IPS DF 6.9 (cell line): Measurements from ENCODE around the gene SRPK2.

ENCODE experiments used
- DNase-seq: peaks from one replicate; pipeline ENCODE4 v3.0.0-alpha.2; 2013; ENCODE audit warnings: low read depth, low spot score
- H3K27ac ChIP-seq: one replicate; pipeline ENCODE4 v1.5.1; 2013; ENCODE audit warnings: low read length, control low read depth
- H3K27me3 ChIP-seq: 2 replicates; pipeline ENCODE4 v1.6.1; 2013; ENCODE audit warnings: mild to moderate bottlenecking, low read length; ENCODE audit not compliant: control insufficient read depth, insufficient read depth
- H3K36me3 ChIP-seq: 2 replicates; pipeline ENCODE4 v1.6.1; 2013; ENCODE audit warnings: low read length; ENCODE audit not compliant: control insufficient read depth, insufficient read depth
- H3K4me1 ChIP-seq: 2 replicates; pipeline ENCODE4 v1.6.1; 2013; ENCODE audit warnings: low read length; ENCODE audit not compliant: control insufficient read depth, insufficient read depth
- H3K4me3 ChIP-seq: 2 replicates; pipeline ENCODE4 v1.5.1; 2013; ENCODE audit warnings: mild to moderate bottlenecking, low read length
- H3K9me3 ChIP-seq: 2 replicates; pipeline ENCODE4 v1.6.1; 2013; ENCODE audit warnings: low read length, inconsistent platforms; ENCODE audit not compliant: control insufficient read depth, insufficient read depth
- WGBS: extraction: QIAGEN DNeasy Blood & Tissue Kit; methylation state at CpG from one replicate; pipeline ENCODE4 v1.1.7; 2013; ENCODE audit warnings: mixed read lengths, missing lambda C conversion rate; ENCODE audit not compliant: insufficient read length, insufficient coverage; 5-methylcytosine and 5-hydroxymethylcytosine counted together

SRPK2 gene

GRCh38 chr7:105285118-105285874 lies 103.4 kb downstream of the SRPK2 start:
- Histone ChIP-seq H3K4me1 (no peaks in the 10 kb centered on the region), H3K27ac (no peak overlapping the region), H3K9me3 (no peaks in the 10 kb centered on the region), H3K27me3 (no peaks in the 10 kb centered on the region), H3K36me3 (no peaks in the 10 kb centered on the region), H3K4me3 (no peak overlapping the region)
- DNase-seq, result no peak
- WGBS, result no CpG with 5 or more reads among the region's 12 CpGs

GRCh38 chr7:105284014-105284413 lies 104.7 kb downstream of the SRPK2 start:
- no peaks in the 10 kb centered on the region for H3K36me3 ChIP-seq
- no CpG with 5 or more reads among the region's 6 CpGs for WGBS

GRCh38 chr7:105281966-105282365 lies 106.8 kb downstream of the SRPK2 start:
- H3K4me1 ChIP-seq, result no peaks in the 10 kb centered on the region
- no CpG with 5 or more reads among the region's 2 CpGs for WGBS
- no peak overlapping the region for H3K4me3 ChIP-seq
- no peaks in the 10 kb centered on the region for H3K27me3 ChIP-seq
- no peaks in the 10 kb centered on the region for H3K36me3 ChIP-seq
- no peak for DNase-seq
- H3K27ac ChIP-seq, result no peak overlapping the region
- H3K9me3 ChIP-seq, result no peaks in the 10 kb centered on the region

More at GRCh38 chr7:105284014-105284413, 104.7 kb downstream of the SRPK2 start:
- no peak overlapping the region for H3K4me3 ChIP-seq
- no peak for DNase-seq
- H3K4me1 ChIP-seq, result no peaks in the 10 kb centered on the region
- H3K27ac ChIP-seq, result no peak overlapping the region
- H3K27me3 ChIP-seq, result no peaks in the 10 kb centered on the region
- no peaks in the 10 kb centered on the region for H3K9me3 ChIP-seq

- Histone ChIP-seq H3K27ac (no peak overlapping the region), H3K36me3 (no peaks in the 10 kb centered on the region), H3K4me1 (no peaks in the 10 kb centered on the region), H3K9me3 (no peaks in the 10 kb centered on the region), H3K27me3 (no peaks in the 10 kb centered on the region), H3K4me3 (no peak overlapping the region)
- no CpG with 5 or more reads among the region's 1 CpG for WGBS
- no peak for DNase-seq
Measured at GRCh38 chr7:105279688-105280007, 109.1 kb downstream of the SRPK2 start.

GRCh38 chr7:105278973-105279687 lies 109.6 kb downstream of the SRPK2 start:
- Histone ChIP-seq H3K27me3 (no peaks in the 10 kb centered on the region), H3K27ac (no peak overlapping the region), H3K36me3 (no peaks in the 10 kb centered on the region), H3K4me1 (no peaks in the 10 kb centered on the region), H3K9me3 (no peaks in the 10 kb centered on the region), H3K4me3 (no peak overlapping the region)
- DNase-seq, result no peak
- WGBS, result no CpG with 5 or more reads among the region's 8 CpGs

GRCh38 chr7:105278565-105278964 lies 110.2 kb downstream of the SRPK2 start:
- H3K27me3 ChIP-seq, result no peaks in the 10 kb centered on the region
- no peaks in the 10 kb centered on the region for H3K4me1 ChIP-seq
- DNase-seq, result no peak
- WGBS, result no CpG with 5 or more reads among the region's 5 CpGs
- no peak overlapping the region for H3K4me3 ChIP-seq
- H3K36me3 ChIP-seq, result no peaks in the 10 kb centered on the region
- H3K27ac ChIP-seq, result no peak overlapping the region
- no peaks in the 10 kb centered on the region for H3K9me3 ChIP-seq

GRCh38 chr7:105277341-105277740 lies 111.4 kb downstream of the SRPK2 start:
- H3K4me1 ChIP-seq, result no peaks in the 10 kb centered on the region
- H3K36me3 ChIP-seq, result no peaks in the 10 kb centered on the region
- no peak overlapping the region for H3K4me3 ChIP-seq
- no peaks in the 10 kb centered on the region for H3K9me3 ChIP-seq
- no peaks in the 10 kb centered on the region for H3K27me3 ChIP-seq
- DNase-seq, result no peak
- no peak overlapping the region for H3K27ac ChIP-seq
- no CpG with 5 or more reads among the region's 6 CpGs for WGBS

- Histone ChIP-seq H3K9me3 (no peaks in the 10 kb centered on the region), H3K4me1 (0 out of 2 replicates have a peak, but pooled peaks cover 1% of the 10 kb centered on the region), H3K27me3 (no peaks in the 10 kb centered on the region), H3K27ac (no peak overlapping the region), H3K4me3 (no peak overlapping the region), H3K36me3 (no peaks in the 10 kb centered on the region; the same call in 1 of the 2 replicates)
- no CpG with 5 or more reads among the region's 9 CpGs for WGBS
- no peak for DNase-seq
Measured at GRCh38 chr7:105270117-105270516, 118.6 kb downstream of the SRPK2 start.

- Histone ChIP-seq H3K4me1 (0 out of 2 replicates have a peak, but pooled peaks cover 1% of the 10 kb centered on the region), H3K4me3 (no peak overlapping the region), H3K27me3 (no peaks in the 10 kb centered on the region), H3K27ac (no peak overlapping the region), H3K9me3 (no peaks in the 10 kb centered on the region), H3K36me3 (no peaks in the 10 kb centered on the region; the same call in 1 of the 2 replicates)
- WGBS, result no CpG with 5 or more reads among the region's 3 CpGs
- no peak for DNase-seq
Measured at GRCh38 chr7:105269397-105269796, 119.3 kb downstream of the SRPK2 start.

- Histone ChIP-seq H3K27ac (no peak overlapping the region), H3K27me3 (no peaks in the 10 kb centered on the region), H3K4me3 (no peak overlapping the region), H3K4me1 (0 out of 2 replicates have a peak, but pooled peaks cover 1% of the 10 kb centered on the region), H3K9me3 (no peaks in the 10 kb centered on the region), H3K36me3 (no peaks in the 10 kb centered on the region; the same call in 1 of the 2 replicates)
- no CpG with 5 or more reads among the region's 6 CpGs for WGBS
- no peak for DNase-seq
Measured at GRCh38 chr7:105268511-105269392, 120.0 kb downstream of the SRPK2 start.
